Epithelial cell of esophagus (primary cell): Measurements from ENCODE around the gene SYCE1L.

Experiments
- DNase-seq: peaks from one replicate; pipeline ENCODE4 v3.0.0; 2010; ENCODE audit warnings: low read depth
- H3K4me3 ChIP-seq: 2 replicates; pipeline ENCODE4 v1.5.1; 2011; ENCODE audit warnings: mild to moderate bottlenecking, low read length, control low read depth
- TF ChIP-seq, protein P1 (sequence below): IDR thresholded peaks from 2 replicates; pipeline ENCODE4 v1.5.1; 2011; ENCODE audit warnings: low read depth, mild to moderate bottlenecking, low read length, control low read depth, inconsistent platforms; ENCODE audit not compliant: insufficient read depth; ENCODE audit errors: missing control alignments

Gene SYCE1L

DNA sequence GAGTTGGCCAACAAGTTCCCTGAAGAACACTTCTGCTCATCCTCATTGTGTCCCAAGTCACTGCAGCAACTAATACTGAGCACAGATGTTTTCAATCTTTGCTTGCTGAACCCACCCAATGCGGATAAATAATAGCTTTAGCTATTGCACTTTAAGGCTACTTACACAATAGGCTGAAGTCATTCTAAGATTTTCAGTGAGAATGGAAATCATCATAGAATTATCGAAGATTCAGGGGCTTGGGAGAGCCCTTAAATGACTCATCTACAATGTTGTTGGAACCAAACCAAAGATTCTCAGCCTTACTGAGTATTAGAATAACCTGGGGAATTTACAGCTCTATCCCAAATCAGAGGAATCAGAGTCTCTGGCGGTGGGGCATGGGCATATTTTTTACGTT lies 51.2 kb downstream of the SYCE1L start:
- TF ChIP-seq, protein P1, sequence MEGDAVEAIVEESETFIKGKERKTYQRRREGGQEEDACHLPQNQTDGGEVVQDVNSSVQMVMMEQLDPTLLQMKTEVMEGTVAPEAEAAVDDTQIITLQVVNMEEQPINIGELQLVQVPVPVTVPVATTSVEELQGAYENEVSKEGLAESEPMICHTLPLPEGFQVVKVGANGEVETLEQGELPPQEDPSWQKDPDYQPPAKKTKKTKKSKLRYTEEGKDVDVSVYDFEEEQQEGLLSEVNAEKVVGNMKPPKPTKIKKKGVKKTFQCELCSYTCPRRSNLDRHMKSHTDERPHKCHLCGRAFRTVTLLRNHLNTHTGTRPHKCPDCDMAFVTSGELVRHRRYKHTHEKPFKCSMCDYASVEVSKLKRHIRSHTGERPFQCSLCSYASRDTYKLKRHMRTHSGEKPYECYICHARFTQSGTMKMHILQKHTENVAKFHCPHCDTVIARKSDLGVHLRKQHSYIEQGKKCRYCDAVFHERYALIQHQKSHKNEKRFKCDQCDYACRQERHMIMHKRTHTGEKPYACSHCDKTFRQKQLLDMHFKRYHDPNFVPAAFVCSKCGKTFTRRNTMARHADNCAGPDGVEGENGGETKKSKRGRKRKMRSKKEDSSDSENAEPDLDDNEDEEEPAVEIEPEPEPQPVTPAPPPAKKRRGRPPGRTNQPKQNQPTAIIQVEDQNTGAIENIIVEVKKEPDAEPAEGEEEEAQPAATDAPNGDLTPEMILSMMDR: no peak
- DNase-seq: no peak

More for the DNA sequence above, 51.2 kb downstream of the SYCE1L start:
- no peak overlapping the region for H3K4me3 ChIP-seq
